Astrocyte (in vitro differentiated cells and primary cell): Measurements from ENCODE around the gene HSPA8. TPM values are rescaled to one million over a fixed set of nuclear protein-coding genes. Genes with fewer than 3 reads are reported as not detected.

ENCODE experiments used
- DNase-seq: peaks from one replicate; pipeline ENCODE4 v3.0.0-alpha.2; 2010; ENCODE audit warnings: low read depth
- FAIRE-seq: peaks from 2 replicates; lab custom pipeline; 2011; peaks lifted over from hg19 to GRCh38; lab: Jason Lieb, UNC
- H2AFZ ChIP-seq: 2 replicates; pipeline ENCODE4 v1.6.0; 2012; ENCODE audit warnings: low read depth, low read length, inconsistent platforms
- H3K27ac ChIP-seq: 2 replicates; pipeline ENCODE4 v1.5.1; 2011; ENCODE audit warnings: low read depth, low read length, inconsistent platforms
- H3K27me3 ChIP-seq: 2 replicates; pipeline ENCODE4 v1.6.0; 2011; ENCODE audit warnings: low read length, inconsistent platforms; ENCODE audit not compliant: insufficient read depth
- H3K36me3 ChIP-seq: 2 replicates; pipeline ENCODE4 v1.5.1; 2011; ENCODE audit warnings: low read length, inconsistent platforms; ENCODE audit not compliant: insufficient read depth
- H3K4me1 ChIP-seq: 2 replicates; pipeline ENCODE4 v1.5.1; 2011; ENCODE audit warnings: low read length, inconsistent platforms; ENCODE audit not compliant: insufficient read depth
- H3K4me2 ChIP-seq: 2 replicates; pipeline ENCODE4 v1.6.0; 2012; ENCODE audit warnings: low read length, inconsistent platforms
- H3K4me3 ChIP-seq: 2 replicates; pipeline ENCODE4 v1.5.1; 2011; ENCODE audit warnings: low read depth, mild to moderate bottlenecking, low read length, inconsistent platforms; ENCODE audit not compliant: insufficient read depth
- H3K79me2 ChIP-seq: 2 replicates; pipeline ENCODE4 v1.6.0; 2012; ENCODE audit warnings: mild to moderate bottlenecking, low read length, inconsistent platforms; ENCODE audit not compliant: insufficient read depth
- H3K9ac ChIP-seq: 2 replicates; pipeline ENCODE4 v1.6.0; 2012; ENCODE audit warnings: mild to moderate bottlenecking, low read length, inconsistent platforms
- H3K9me3 ChIP-seq: 2 replicates; pipeline ENCODE4 v1.5.1; 2012; ENCODE audit warnings: low read depth, mild to moderate bottlenecking, low read length, inconsistent platforms; ENCODE audit not compliant: insufficient read depth
- H4K20me1 ChIP-seq: 2 replicates; pipeline ENCODE4 v1.6.0; 2012; ENCODE audit warnings: low read length, inconsistent platforms; ENCODE audit not compliant: insufficient read depth
- H3K27ac Mint-ChIP-seq: one replicate; pipeline ENCODE4 v1.8.0; 2021; ENCODE audit warnings: mild to moderate bottlenecking, mixed read lengths; ENCODE audit not compliant: unreplicated experiment
- H3K27me3 Mint-ChIP-seq: one replicate; pipeline ENCODE4 v1.8.0; 2021; ENCODE audit warnings: low read depth, mixed read lengths; ENCODE audit not compliant: unreplicated experiment
- H3K36me3 Mint-ChIP-seq: one replicate; pipeline ENCODE4 v1.8.0; 2021; ENCODE audit warnings: low read depth, mixed read lengths; ENCODE audit not compliant: unreplicated experiment
- H3K4me1 Mint-ChIP-seq: one replicate; pipeline ENCODE4 v1.8.0; 2021; ENCODE audit warnings: low read depth, mixed read lengths; ENCODE audit not compliant: unreplicated experiment
- H3K4me3 Mint-ChIP-seq: one replicate; pipeline ENCODE4 v1.8.0; 2021; ENCODE audit warnings: mild to moderate bottlenecking, moderate library complexity, mixed read lengths; ENCODE audit not compliant: unreplicated experiment
- H3K9me3 Mint-ChIP-seq: one replicate; pipeline ENCODE4 v1.8.0; 2021; ENCODE audit warnings: mild to moderate bottlenecking, mixed read lengths; ENCODE audit not compliant: unreplicated experiment
- EZH2 ChIP-seq: IDR thresholded peaks from 2 replicates; pipeline ENCODE4 v1.6.1; 2012; ENCODE audit warnings: mild to moderate bottlenecking, low read length, inconsistent platforms; ENCODE audit not compliant: insufficient read depth
- total RNA-seq: library from RNA; stranded (reverse); gene quantifications from 2 replicates; pipeline ENCODE4 v1.2.1, GENCODE V29; 2021
- TF ChIP-seq, protein P1 (sequence below): IDR thresholded peaks from 2 replicates; pipeline ENCODE4 v1.5.1; 2011; ENCODE audit warnings: low read depth, mild to moderate bottlenecking, inconsistent platforms, low read length, moderate library complexity; ENCODE audit not compliant: insufficient read depth

HSPA8 gene
- total RNA-seq, 1 donor from 2014 or later = 1,502 TPM

GRCh38 chr11:123103326-123103980, 41.5 kb upstream of the HSPA8 start:
- H3K79me2 ChIP-seq = peaks cover 2% of the 10 kb centered on the region

GRCh38 chr11:123100379-123101085, 38.6 kb upstream of the HSPA8 start:
- FAIRE-seq (no peak), DNase-seq (peak; percentile 19)
- H3K9me3 ChIP-seq = no peaks in the 10 kb centered on the region
- Mint-ChIP-seq H3K27me3 (no peaks in the 10 kb centered on the region), H3K4me1 (no peaks in the 10 kb centered on the region), H3K9me3 (peaks cover 3% of the 10 kb centered on the region), H3K4me3 (no peak overlapping the region), H3K27ac (no peak overlapping the region), H3K36me3 (no peaks in the 10 kb centered on the region)
- H4K20me1 ChIP-seq = peaks cover 4% of the 10 kb centered on the region
- no peak overlapping the region for H3K4me2 ChIP-seq
- H3K4me1 ChIP-seq = peaks cover 3% of the 10 kb centered on the region
- H3K4me3 ChIP-seq = no peak overlapping the region
- H2AFZ ChIP-seq = peak overlapping the region; percentile 0
- no peak overlapping the region for H3K27ac ChIP-seq
- peaks cover 7% of the 10 kb centered on the region for H3K36me3 ChIP-seq
- TF ChIP-seq EZH2 = no peak
- TF ChIP-seq, protein P1, sequence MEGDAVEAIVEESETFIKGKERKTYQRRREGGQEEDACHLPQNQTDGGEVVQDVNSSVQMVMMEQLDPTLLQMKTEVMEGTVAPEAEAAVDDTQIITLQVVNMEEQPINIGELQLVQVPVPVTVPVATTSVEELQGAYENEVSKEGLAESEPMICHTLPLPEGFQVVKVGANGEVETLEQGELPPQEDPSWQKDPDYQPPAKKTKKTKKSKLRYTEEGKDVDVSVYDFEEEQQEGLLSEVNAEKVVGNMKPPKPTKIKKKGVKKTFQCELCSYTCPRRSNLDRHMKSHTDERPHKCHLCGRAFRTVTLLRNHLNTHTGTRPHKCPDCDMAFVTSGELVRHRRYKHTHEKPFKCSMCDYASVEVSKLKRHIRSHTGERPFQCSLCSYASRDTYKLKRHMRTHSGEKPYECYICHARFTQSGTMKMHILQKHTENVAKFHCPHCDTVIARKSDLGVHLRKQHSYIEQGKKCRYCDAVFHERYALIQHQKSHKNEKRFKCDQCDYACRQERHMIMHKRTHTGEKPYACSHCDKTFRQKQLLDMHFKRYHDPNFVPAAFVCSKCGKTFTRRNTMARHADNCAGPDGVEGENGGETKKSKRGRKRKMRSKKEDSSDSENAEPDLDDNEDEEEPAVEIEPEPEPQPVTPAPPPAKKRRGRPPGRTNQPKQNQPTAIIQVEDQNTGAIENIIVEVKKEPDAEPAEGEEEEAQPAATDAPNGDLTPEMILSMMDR = no peak
- no peak overlapping the region for H3K9ac ChIP-seq
- H3K27me3 ChIP-seq = no peaks in the 10 kb centered on the region
- peaks cover 2% of the 10 kb centered on the region for H3K79me2 ChIP-seq

More at GRCh38 chr11:123103326-123103980, 41.5 kb upstream of the HSPA8 start:
- Mint-ChIP-seq H3K4me1 (peaks cover 6% of the 10 kb centered on the region), H3K36me3 (no peaks in the 10 kb centered on the region), H3K27me3 (no peaks in the 10 kb centered on the region), H3K9me3 (peaks cover 1% of the 10 kb centered on the region), H3K4me3 (no peak overlapping the region), H3K27ac (no peak overlapping the region)
- DNase-seq = peak; percentile 45
- Histone ChIP-seq H3K9me3 (no peaks in the 10 kb centered on the region), H3K4me3 (no peak overlapping the region), H3K27me3 (no peaks in the 10 kb centered on the region), H3K9ac (peak overlapping the region; percentile 2), H3K4me1 (peaks cover 3% of the 10 kb centered on the region), H4K20me1 (peaks cover 7% of the 10 kb centered on the region), H3K27ac (no peak overlapping the region), H3K36me3 (no peaks in the 10 kb centered on the region), H3K4me2 (peak overlapping the region; percentile 60), H2AFZ (no peak overlapping the region)
- peak; percentile 75 for FAIRE-seq
- TF ChIP-seq EZH2 = no peak
- TF ChIP-seq, protein P1 = peak; percentile 88
